Upper lobe of left lung (tissue), 6 donors: ENCODE measurements around the gene KCNIP4. TPM values are rescaled to one million over a fixed set of nuclear protein-coding genes. Genes with fewer than 3 reads are reported as not detected.

ENCODE experiments used
- ATAC-seq, 2 donors: fragments of 200-7000 bp; cut with Tn5 transposase; one replicate each; pipeline ENCODE4 v1.9.1; 2022; ENCODE audit warnings: mild to moderate bottlenecking in 2 of 2, moderate library complexity in 2 of 2; ENCODE audit not compliant: low FRiP score in 2 of 2
- DNase-seq, 2 donors: peaks; one replicate each; pipeline ENCODE4 v3.0.0-alpha.2; 2019 to 2020
- H3K27ac ChIP-seq, 4 donors: fragments of 200-600 bp; sonication (generic); one replicate each; pipeline ENCODE4 v1.5.1; 2016 to 2019
- H3K27me3 ChIP-seq, 4 donors: fragments of 200-600 bp; sonication (generic); one replicate each; pipeline ENCODE4 v1.5.1; 2017 to 2019
- H3K36me3 ChIP-seq, 4 donors: fragments of 200-600 bp; sonication (generic); one replicate each; pipeline ENCODE4 v1.5.1; 2016 to 2019
- H3K4me1 ChIP-seq, 4 donors: fragments of 200-600 bp; sonication (generic); one replicate each; pipeline ENCODE4 v1.5.1; 2018 to 2019
- H3K4me3 ChIP-seq, 4 donors: fragments of 200-600 bp; sonication (generic); one replicate each; pipeline ENCODE4 v1.5.1; 2017 to 2019; ENCODE audit warnings: mild to moderate bottlenecking in 2 of 4, moderate library complexity in 1 of 4
- H3K9me3 ChIP-seq, 4 donors: fragments of 200-600 bp; sonication (generic); one replicate each; pipeline ENCODE4 v1.5.1; 2018 to 2019
- EP300 ChIP-seq, 4 donors: sonication (generic); formaldehyde crosslinking; IDR thresholded peaks; one replicate each; pipeline ENCODE4 v1.5.1; 2017; ENCODE audit warnings: antibody characterized with exemption in 4 of 4, control low read depth in 2 of 4
- POLR2A ChIP-seq, 4 donors: fragments of 450-650 bp; IDR thresholded peaks; one replicate each; pipeline ENCODE4 v1.5.1; 2016 to 2017; ENCODE audit warnings: antibody characterized with exemption in 4 of 4, mild to moderate bottlenecking in 2 of 4
- POLR2AphosphoS5 ChIP-seq, 2 donors: sonication (generic); formaldehyde crosslinking; IDR thresholded peaks; one replicate each; pipeline ENCODE4 v1.5.1; 2017; ENCODE audit warnings: antibody characterized with exemption in 2 of 2
- WGBS, 2 donors: methylation state at CpG; one replicate each; pipeline ENCODE4 v1.1.5; 2017 to 2018; 5-methylcytosine and 5-hydroxymethylcytosine counted together
- total RNA-seq, 6 donors: library from RNA; depleted of rRNA in 4 of 6; stranded (reverse); fragments of >200 nt in 4 of 6; gene quantifications; one replicate each; pipeline versions ENCODE4 v1.1.0 to v1.2.1, GENCODE V29; 2016 to 2021
- TF ChIP-seq, protein P1 (sequence below), 6 experiments: fragments of 450-650 bp in 4 of 6; fragments of 200-600 bp in 2 of 6; sonication (generic) in 2 of 6; IDR thresholded peaks; one replicate each; pipeline ENCODE4 v1.5.1; 2016 to 2019; ENCODE audit warnings: antibody characterized with exemption in 6 of 6
- donor health status: DM: no; HTN: no; CAD: no; lungs with moderate emphysema.
- donor health status: DM: no; HTN: yes; CAD: no; lungs with severe emphysema.

KCNIP4 gene
- total RNA-seq, 6 donors from 2014 or later, result 0.20 TPM; not detected in 5

DNA sequence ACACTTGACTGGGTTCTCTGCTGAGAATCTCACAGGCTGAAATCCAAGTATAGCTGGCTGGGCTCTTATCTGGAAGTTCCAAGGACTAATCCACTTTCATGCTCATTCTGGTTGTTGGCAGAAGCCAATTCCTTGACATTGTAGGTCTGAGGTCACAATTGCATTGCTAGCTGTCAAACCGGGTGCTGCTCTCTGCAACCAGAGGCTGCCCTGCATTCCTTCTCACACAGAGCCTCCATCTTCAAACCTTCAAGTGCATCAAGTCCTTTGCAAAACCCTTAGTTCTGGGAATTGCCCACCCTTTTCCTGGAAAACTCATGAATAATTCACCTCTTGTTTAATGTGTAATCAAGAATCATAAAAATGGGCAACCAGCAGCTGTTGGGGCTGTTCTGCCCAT lies 404.2 kb downstream of the KCNIP4 start:
- Histone ChIP-seq H3K27ac (no peak overlapping the region), H3K36me3 (no peaks in the 10 kb centered on the region), H3K9me3 (peaks cover 0 to 3% (median 0%) of the 10 kb centered on the region in 4 donors), H3K4me1 (no peaks in the 10 kb centered on the region), H3K27me3 (no peaks in the 10 kb centered on the region), H3K4me3 (no peak overlapping the region)
- DNase-seq (no peak), ATAC-seq (no peak)
- WGBS, 2 donors, result 20 to 64% methylated on average over 1 of the region's 1 CpG
- TF ChIP-seq EP300 (IDR thresholded peaks at IDR 0.05) (no peak), POLR2A (IDR thresholded peaks at IDR 0.05) (no peak), POLR2AphosphoS5 (IDR thresholded peaks at IDR 0.05) (no peak)
- TF ChIP-seq, protein P1, sequence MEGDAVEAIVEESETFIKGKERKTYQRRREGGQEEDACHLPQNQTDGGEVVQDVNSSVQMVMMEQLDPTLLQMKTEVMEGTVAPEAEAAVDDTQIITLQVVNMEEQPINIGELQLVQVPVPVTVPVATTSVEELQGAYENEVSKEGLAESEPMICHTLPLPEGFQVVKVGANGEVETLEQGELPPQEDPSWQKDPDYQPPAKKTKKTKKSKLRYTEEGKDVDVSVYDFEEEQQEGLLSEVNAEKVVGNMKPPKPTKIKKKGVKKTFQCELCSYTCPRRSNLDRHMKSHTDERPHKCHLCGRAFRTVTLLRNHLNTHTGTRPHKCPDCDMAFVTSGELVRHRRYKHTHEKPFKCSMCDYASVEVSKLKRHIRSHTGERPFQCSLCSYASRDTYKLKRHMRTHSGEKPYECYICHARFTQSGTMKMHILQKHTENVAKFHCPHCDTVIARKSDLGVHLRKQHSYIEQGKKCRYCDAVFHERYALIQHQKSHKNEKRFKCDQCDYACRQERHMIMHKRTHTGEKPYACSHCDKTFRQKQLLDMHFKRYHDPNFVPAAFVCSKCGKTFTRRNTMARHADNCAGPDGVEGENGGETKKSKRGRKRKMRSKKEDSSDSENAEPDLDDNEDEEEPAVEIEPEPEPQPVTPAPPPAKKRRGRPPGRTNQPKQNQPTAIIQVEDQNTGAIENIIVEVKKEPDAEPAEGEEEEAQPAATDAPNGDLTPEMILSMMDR (IDR thresholded peaks at IDR 0.05), result no peak

GRCh38 chr4:21543514-21543913 lies 405.1 kb downstream of the KCNIP4 start:
- no peak for TF ChIP-seq POLR2A (IDR thresholded peaks at IDR 0.05)
- no peak for TF ChIP-seq EP300 (IDR thresholded peaks at IDR 0.05)
- TF ChIP-seq POLR2AphosphoS5 (IDR thresholded peaks at IDR 0.05), result no peak
- TF ChIP-seq, protein P1 (IDR thresholded peaks at IDR 0.05), result no peak
- Histone ChIP-seq H3K4me3 (no peak overlapping the region), H3K4me1 (no peaks in the 10 kb centered on the region), H3K27me3 (no peaks in the 10 kb centered on the region), H3K27ac (no peak overlapping the region), H3K9me3 (peaks cover 0 to 3% (median 0%) of the 10 kb centered on the region in 4 donors), H3K36me3 (no peaks in the 10 kb centered on the region)
- DNase-seq, result no peak
- WGBS, 2 donors, result 61 to 65% methylated on average over 3 of the region's 3 CpGs
- ATAC-seq, result no peak

DNA sequence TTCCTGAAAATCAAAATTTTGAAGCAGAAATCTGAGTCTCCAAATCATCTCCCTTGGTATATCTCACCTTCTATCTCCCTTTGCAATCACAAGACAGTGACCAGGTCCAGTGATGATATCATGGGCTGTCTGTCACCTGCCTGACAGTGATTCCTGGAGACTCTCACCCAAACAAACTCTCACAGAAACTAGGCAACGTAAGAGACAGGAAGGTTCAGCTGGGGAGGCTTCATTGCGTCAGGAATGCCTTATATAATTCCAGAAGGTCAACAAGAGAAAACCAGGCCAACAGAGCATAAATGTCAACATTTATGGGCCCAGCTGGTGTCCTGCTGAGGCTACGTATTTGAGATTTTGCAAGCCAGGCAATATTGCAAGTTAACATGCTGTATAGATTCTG lies 412.7 kb downstream of the KCNIP4 start:
- no peaks in the 10 kb centered on the region for H3K4me1 ChIP-seq
- H3K36me3 ChIP-seq, result no peaks in the 10 kb centered on the region
- no peak for TF ChIP-seq POLR2A (IDR thresholded peaks at IDR 0.05)
- TF ChIP-seq POLR2AphosphoS5 (IDR thresholded peaks at IDR 0.05), result no peak
- TF ChIP-seq, protein P1 (IDR thresholded peaks at IDR 0.05), result no peak
- no peak for TF ChIP-seq EP300 (IDR thresholded peaks at IDR 0.05)
- ATAC-seq (no peak), DNase-seq (no peak)
- no peaks in the 10 kb centered on the region for H3K27me3 ChIP-seq
- 45 to 57% methylated on average over 3 of the region's 3 CpGs for WGBS, 2 donors
- H3K27ac ChIP-seq, result no peak overlapping the region
- no peak overlapping the region for H3K4me3 ChIP-seq
- no peaks in the 10 kb centered on the region for H3K9me3 ChIP-seq

DNA sequence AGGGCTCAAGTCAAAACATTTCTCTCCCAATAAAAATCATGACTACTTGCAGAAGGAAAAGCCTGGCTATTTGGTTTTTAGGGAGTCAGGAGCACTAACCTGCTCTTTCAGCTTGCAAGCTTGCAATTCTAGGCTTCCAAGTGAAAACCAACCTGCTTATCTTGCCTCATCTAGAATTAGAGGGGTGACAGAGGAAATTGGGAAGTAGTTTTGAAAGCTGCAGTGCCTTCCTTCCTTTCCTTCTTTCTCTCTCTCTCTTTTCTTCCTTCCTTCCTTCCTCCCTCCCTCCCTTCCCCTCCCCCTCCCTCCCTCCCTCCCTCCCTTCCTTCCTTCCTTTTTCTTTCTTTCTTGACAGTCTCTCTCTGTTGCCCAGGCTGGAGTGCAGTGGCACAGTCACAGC lies 417.5 kb downstream of the KCNIP4 start:
- TF ChIP-seq, protein P1 (IDR thresholded peaks at IDR 0.05), result no peak
- TF ChIP-seq POLR2A (IDR thresholded peaks at IDR 0.05) (no peak), EP300 (IDR thresholded peaks at IDR 0.05) (no peak), POLR2AphosphoS5 (IDR thresholded peaks at IDR 0.05) (no peak)
- Histone ChIP-seq H3K9me3 (no peaks in the 10 kb centered on the region), H3K36me3 (no peaks in the 10 kb centered on the region)

DNA sequence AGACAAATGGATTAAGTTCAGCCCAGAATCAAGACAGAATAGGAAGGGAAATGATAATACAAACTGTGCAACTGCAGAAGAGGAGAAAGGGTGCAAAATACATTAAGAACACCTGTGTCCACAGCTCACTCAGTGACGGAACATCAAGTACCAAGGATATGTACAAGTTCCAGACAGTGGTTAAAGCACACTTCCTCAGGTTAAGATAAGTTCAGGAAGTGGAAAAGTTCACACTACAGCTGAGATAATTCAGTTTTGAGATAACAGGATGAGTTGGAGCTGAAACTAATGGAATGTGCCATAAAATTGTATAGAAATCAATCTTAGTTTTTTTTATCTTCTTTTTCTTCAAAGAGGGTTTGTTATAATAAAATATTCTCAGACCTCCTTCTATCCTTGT lies 419.4 kb downstream of the KCNIP4 start:
- 39 to 50% methylated on average over 1 of the region's 1 CpG for WGBS, 2 donors
- Histone ChIP-seq H3K27me3 (no peaks in the 10 kb centered on the region), H3K4me1 (no peaks in the 10 kb centered on the region), H3K36me3 (no peaks in the 10 kb centered on the region), H3K27ac (no peak overlapping the region), H3K4me3 (no peak overlapping the region), H3K9me3 (no peaks in the 10 kb centered on the region)
- TF ChIP-seq, protein P1 (IDR thresholded peaks at IDR 0.05), result no peak
- TF ChIP-seq EP300 (IDR thresholded peaks at IDR 0.05) (no peak), POLR2A (IDR thresholded peaks at IDR 0.05) (no peak), POLR2AphosphoS5 (IDR thresholded peaks at IDR 0.05) (no peak)
- DNase-seq (no peak), ATAC-seq (no peak)

More for the DNA sequence above, 417.5 kb downstream of the KCNIP4 start:
- Histone ChIP-seq H3K4me3 (no peak overlapping the region), H3K27me3 (no peaks in the 10 kb centered on the region), H3K4me1 (no peaks in the 10 kb centered on the region), H3K27ac (no peak overlapping the region)
- DNase-seq (no peak), ATAC-seq (no peak)
